Middle frontal gyrus (tissue), 1 donor: Measurements from ENCODE around the gene LSS.

ENCODE experiments used
- DNase-seq: peaks from one replicate; pipeline ENCODE4 v3.0.0-alpha.2; 2015; ENCODE audit warnings: low spot score; ENCODE audit errors: extremely low spot score

LSS gene

DNA sequence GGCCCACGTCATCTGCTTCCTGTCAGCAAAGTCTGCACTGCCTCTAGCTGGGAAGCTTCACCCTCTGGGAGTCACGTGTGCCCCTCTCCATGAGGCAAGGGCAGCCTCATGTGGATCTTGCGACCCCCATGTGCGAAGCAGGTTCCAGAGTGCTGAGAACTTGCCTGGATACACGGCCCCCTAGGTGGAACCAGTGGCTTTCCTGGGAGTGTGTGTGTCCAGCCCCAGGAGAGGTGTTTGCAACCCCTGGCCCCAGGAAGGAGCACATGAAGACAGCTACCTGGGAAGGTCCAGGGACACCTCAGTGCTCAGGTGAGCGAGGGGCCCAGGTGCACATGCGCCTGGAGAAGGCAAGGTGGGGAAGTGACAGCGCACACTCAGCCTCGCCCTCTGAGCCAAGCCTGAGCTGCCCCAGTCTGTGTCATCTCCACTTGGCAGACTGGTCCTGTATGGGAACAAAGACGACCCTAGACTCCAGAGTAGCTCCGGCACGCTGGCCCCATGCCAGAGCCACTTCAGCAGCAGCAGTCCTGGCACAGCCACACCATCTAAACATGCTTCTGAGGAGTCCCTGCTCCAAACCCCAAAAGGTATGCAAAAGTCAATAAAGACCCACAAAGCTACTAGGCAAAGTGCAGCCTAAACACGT lies 8.9 kb downstream of the LSS start:
- DNase-seq: no peak

DNA sequence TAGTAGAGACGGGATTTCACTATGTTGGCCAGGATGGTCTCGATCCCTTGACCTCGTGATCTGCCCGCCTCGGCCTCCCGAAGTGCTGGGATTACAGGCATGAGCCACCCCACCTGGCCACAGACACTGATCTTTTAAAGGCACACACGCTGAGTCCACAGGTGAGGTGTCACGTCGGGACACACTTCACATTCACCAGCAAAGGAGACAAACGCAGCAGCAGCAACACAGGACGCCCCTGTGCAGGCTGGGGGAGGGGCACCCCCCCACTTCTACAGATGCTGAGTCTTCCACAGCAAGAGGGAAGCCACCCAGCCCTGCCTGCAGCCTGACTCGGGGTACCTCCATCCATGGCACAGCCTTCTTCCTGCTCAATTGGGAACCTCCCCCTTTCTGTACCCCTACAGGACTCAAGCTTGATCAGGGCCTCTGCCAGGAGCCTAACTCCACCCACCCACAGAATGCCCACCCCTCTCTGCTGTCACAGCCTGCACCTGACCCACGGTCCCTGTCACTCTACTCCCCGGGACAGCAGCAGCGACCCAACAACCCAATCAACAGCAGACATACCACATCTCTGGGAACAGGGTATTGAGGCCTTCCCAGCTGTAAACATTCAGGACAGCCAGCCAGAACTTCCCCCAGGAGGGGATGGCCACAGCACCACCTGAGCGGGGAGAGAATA lies 9.5 kb downstream of the LSS start:
- no peak for DNase-seq

DNA sequence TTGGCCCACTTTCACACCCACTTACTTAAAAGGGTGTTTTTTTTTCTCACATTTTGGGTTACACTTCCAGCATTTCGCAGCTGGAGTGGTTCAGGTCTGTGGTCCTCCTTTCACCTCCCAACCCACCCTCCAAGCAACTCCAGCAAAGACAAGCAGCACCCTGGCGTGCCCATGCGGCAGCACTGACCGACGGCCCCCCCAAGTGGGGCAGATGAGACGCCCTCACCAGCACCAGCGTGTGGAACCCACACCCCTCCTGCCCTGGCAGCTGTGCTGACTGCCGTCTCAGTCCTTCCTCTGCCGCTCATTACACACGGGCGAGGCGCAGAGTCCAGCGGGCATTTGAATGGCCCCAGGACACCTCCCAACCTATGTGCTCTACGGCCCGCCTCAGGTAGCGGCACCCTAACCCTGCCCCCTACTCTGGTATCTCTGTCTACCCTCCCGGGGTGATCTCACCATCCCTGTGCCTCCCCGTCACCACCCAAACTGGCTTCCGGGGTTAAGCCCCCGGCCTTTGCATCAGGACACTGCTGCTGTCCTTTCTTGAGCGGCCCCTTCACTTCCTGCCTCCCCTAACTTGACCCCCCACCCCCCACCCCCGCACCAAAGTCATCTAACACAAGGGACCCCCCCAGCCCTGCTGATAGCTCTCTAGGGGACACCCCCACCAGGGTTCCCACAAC lies 10.9 kb downstream of the LSS start:
- no peak for DNase-seq

- no peak for DNase-seq
Measured at GRCh38 chr21:46216132-46216747, 12.3 kb downstream of the LSS start.

DNA sequence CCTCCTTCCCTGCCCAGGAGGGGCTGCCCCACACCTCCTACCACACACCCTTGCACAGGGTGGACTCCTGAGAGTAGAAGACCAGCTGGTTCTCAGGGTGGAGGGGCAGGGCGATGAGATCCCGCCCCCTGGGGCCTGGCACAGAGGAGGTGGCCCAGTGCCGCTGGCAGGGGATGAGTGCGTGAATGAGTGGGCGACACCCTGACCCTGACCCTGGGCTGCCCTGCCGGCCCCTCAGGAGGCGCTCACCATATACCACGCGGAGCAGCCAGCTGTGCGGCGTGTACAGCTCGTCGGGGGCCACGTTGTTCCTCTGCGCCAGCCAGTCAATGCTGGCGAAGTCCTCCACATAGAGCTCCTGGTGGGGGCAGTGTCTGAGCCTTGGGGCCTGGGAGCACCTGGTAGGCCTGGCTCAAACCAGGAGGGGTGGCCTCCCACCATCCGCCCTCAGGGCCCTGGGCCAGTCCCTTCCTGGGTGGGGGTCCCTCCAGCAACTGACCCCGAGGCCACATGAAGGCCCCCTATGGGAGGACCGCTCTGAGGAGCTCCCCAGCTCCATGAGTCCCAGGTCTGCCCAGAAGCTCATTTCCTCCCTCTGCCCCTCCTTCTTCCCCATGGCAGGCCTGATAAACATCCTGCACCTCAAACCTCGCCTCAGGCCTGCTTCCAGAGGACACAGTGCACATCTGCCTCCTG lies 13.0 kb downstream of the LSS start:
- DNase-seq: no peak

GRCh38 chr21:46214478-46215340 lies 13.9 kb downstream of the LSS start:
- no peak for DNase-seq

DNA sequence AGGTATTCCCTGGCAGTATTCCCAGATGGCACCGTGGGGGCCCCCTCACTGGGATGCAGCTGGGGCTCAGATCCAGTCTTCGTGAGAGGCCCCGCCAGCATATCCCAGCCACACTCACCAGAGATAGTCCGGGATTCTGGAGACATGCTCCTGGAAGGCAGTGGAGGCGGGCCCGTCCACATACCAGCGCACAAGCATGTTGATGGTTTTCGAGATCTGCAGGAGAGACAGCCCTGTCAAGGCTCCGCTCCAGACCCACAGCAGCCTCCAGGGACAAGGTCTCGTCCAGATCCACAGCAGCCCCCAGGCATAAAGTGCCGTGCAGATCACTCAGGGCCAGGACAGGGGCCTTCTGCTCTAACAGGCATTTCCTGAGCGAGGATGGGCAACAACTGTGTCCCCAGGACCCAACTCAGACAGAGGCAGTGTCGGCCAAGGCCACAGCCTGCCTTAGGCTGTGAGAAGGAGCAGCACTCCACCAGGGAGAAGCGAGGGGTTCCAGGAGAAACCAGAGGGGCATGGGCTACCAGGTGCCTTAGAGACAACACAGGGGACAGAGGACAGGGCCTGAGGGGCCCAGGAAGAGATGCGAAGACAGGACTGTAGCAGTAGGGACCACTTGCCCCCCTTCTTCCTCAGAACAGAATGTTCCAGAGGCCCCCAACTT lies 14.8 kb downstream of the LSS start:
- no peak for DNase-seq

GRCh38 chr21:46212721-46213484 lies 15.7 kb downstream of the LSS start:
- DNase-seq: no peak

DNA sequence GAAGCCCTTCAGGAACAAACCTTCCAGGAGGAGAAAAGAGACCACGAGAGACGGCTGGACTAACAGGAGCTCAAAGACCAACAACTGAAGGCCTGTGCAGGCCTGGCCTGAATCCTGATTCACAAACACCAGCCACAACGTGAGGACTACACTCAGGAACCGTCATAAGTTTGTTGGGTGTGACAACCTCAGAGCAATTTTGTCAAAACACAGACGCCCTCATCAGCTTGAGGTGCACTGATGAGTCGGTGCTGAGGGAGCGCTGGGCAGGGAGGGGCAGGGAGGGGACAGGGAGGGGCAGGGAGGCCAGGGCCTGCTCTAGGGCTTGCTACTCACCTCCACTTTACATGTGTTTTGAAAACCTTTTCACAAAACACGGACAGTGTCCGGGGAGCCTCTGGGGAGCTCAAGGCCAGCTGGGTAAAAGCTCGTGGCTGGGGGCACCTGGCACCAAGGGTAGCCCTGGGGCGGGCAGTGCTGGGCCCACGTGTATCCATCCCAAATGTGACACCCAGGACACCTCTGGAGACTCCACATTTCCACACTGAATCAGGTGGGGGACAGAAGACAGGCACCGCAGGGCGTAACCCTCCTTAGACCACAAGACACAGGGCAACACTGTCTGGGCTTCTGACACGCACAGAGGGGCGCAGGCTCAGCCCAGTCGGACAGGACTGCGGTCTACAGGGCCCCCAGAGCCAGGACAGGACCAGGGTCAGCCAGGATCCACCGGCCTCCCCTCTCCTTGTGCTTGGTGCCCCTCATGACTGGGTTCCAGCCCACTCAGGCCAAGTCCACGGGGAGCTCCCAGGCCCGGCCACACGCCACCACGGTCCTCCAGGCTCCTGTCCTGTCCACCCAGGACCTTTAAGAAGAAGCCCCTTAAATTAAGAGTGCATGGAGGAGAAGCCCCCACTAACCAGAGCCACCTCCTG lies 16.5 kb downstream of the LSS start:
- DNase-seq: no peak

GRCh38 chr21:46211376-46211775 lies 17.2 kb downstream of the LSS start:
- no peak for DNase-seq

GRCh38 chr21:46210378-46211136 lies 18.0 kb downstream of the LSS start:
- no peak for DNase-seq

- DNase-seq: no peak
Measured at GRCh38 chr21:46208761-46209721, 19.5 kb downstream of the LSS start.

DNA sequence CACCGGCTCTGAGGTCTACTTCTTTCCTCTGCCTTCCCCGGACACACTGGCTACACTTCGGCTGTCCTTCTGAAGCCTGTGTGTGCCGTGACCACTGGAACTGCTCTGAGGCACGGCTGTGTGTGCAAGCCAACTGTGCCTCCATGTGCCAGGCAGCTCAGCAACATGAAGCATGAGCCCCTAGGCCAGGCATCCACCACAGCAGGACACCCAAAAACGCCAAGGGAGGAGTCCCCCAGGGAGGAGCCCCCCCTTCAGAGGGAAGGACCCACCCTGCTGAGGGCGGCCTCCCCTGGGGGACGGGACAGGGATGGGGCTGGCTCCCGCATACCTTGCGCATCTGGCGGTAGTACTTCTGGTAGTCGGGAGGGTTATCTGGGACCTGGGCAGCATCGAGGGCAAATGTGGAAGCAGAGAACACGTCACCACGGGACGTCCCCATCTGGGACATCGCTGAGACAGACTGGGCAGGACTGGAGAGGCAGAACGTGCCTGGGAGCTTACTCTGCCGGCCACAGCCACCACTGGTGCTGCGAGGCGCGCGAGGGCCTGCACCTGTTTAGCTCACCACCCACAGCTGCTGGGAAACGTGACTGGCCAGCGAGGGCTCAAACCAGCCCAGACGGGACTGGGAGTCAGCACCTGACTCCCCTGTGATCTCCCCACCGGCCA lies 20.5 kb downstream of the LSS start:
- DNase-seq: no peak

GRCh38 chr21:46207006-46207919 lies 21.3 kb downstream of the LSS start:
- DNase-seq: no peak
